ENCODE results near the gene C17orf114.
A peak's percentile ranks its signal among the peaks of the same experiment; 100 is the strongest.

C17orf114 gene

GRCh38 chr17:4788159-4788806, 13.8 kb downstream of the C17orf114 start:
- H3K27me3 ChIP-seq (ENCODE audit: insufficient read depth in 3 of 3, low read length in 2 of 3) = peaks cover 0 to 31% (median 7%) of the 10 kb centered on the region in 3 donors

GRCh38 chr17:4786516-4786915, 15.6 kb downstream of the C17orf114 start:
- Histone ChIP-seq H3K9me3 (no peaks in the 10 kb centered on the region), H3K27me3 (ENCODE audit: insufficient read depth in 3 of 3, low read length in 2 of 3) (peaks cover 0 to 47% (median 12%) of the 10 kb centered on the region in 3 donors), H3K4me1 (peaks cover 26% of the 10 kb centered on the region), H3K27ac (no peak overlapping the region), H3K36me3 (ENCODE audit: insufficient read depth in 1 of 2, low read depth in 1 of 2) (no peaks in the 10 kb centered on the region), H3K4me3 (peak overlapping the region; percentile 52)
- no peak for TF ChIP-seq CTCF (IDR thresholded peaks at IDR 0.05)
- 7 to 10% (median 8%) methylated on average over 6 of the region's 6 CpGs for WGBS, 3 donors
- ATAC-seq (no peak), DNase-seq (no peak)
- intact Hi-C loops (cut with DNase I) = loop anchor here (2.0 kb wide), 3 partner anchors 54 to 102 kb away; no protein-coding TSS in a partner anchor

More at GRCh38 chr17:4788159-4788806, 13.8 kb downstream of the C17orf114 start:
- H3K4me3 ChIP-seq = peak overlapping the region; percentile 82
- ATAC-seq (no peak), DNase-seq (peak in 1 of 2 donors; percentile 22)
- WGBS, 3 donors = 78 to 83% (median 79%) methylated on average over 14 of the region's 14 CpGs
- no peak for TF ChIP-seq CTCF (IDR thresholded peaks at IDR 0.05)
- intact Hi-C loops (cut with DNase I) = no loop called here
- no peaks in the 10 kb centered on the region for H3K9me3 ChIP-seq
- peaks cover 26% of the 10 kb centered on the region for H3K4me1 ChIP-seq
- no peaks in the 10 kb centered on the region for H3K36me3 ChIP-seq (ENCODE audit: insufficient read depth in 1 of 2, low read depth in 1 of 2)
- H3K27ac ChIP-seq = no peak overlapping the region

GRCh38 chr17:4786106-4786511, 16.0 kb downstream of the C17orf114 start, which contains the start of gene VMO1:
TSS of gene VMO1 (minus strand) at chr17:4786364. CDS start at chr17:4786352, 12 bp downstream.
- DNase-seq (peak in 1 of 2 donors; percentile 61), ATAC-seq (no peak)
- Histone ChIP-seq H3K36me3 (ENCODE audit: insufficient read depth in 1 of 2, low read depth in 1 of 2) (no peaks in the 10 kb centered on the region), H3K27ac (no peak within 1 kb of the TSS), H3K4me1 (peaks cover 26% of the 10 kb centered on the region), H3K9me3 (no peaks in the 10 kb centered on the region), H3K4me3 (peak within 1 kb of the TSS; percentile 52), H3K27me3 (ENCODE audit: insufficient read depth in 3 of 3, low read length in 2 of 3) (peaks cover 0 to 51% (median 12%) of the 10 kb centered on the region in 3 donors)
- TF ChIP-seq CTCF (IDR thresholded peaks at IDR 0.05) = no peak
- WGBS, 3 donors = 4% methylated on average over 24 of the region's 24 CpGs
- intact Hi-C loops (cut with DNase I) = loop anchor here (2.0 kb wide), 3 partner anchors 53 to 103 kb away; no protein-coding TSS in a partner anchor

GRCh38 chr17:4785311-4786105, 16.6 kb downstream of the C17orf114 start:
- Histone ChIP-seq H3K4me1 (peaks cover 22% of the 10 kb centered on the region), H3K36me3 (ENCODE audit: insufficient read depth in 1 of 2, low read depth in 1 of 2) (no peaks in the 10 kb centered on the region), H3K27ac (no peak overlapping the region), H3K4me3 (peak overlapping the region; percentile 52), H3K27me3 (ENCODE audit: insufficient read depth in 3 of 3, low read length in 2 of 3) (peaks cover 0 to 52% (median 14%) of the 10 kb centered on the region in 3 donors), H3K9me3 (no peaks in the 10 kb centered on the region)
- peak in 1 of 2 donors; percentile 51 for DNase-seq
- no peak for ATAC-seq
- WGBS, 3 donors = 11 to 15% (median 13%) methylated on average over 60 to 61 of the region's 61 CpGs
- intact Hi-C loops (cut with DNase I) = loop anchor here (2.0 kb wide), 3 partner anchors 53 to 103 kb away; no protein-coding TSS in a partner anchor
- no peak for TF ChIP-seq CTCF (IDR thresholded peaks at IDR 0.05)

All from psoas muscle (tissue), 7 donors.